Stimulated activated CD8-positive, alpha-beta memory T cell treated with anti-CD3 and anti-CD28 coated beads, Interleukin-4, amount 100 ng/mL, for 48 hours (primary cell): ENCODE data around the gene EYS.
"Not testable (repeated sequence)": the region's sequence is repeated elsewhere in the genome, so short reads cannot be mapped to it uniquely, and the experiment has no call there.

ENCODE experiments used
- DNase-seq: peaks from one replicate; pipeline ENCODE4 v3.0.0-alpha.2; 2020

Gene EYS

DNA sequence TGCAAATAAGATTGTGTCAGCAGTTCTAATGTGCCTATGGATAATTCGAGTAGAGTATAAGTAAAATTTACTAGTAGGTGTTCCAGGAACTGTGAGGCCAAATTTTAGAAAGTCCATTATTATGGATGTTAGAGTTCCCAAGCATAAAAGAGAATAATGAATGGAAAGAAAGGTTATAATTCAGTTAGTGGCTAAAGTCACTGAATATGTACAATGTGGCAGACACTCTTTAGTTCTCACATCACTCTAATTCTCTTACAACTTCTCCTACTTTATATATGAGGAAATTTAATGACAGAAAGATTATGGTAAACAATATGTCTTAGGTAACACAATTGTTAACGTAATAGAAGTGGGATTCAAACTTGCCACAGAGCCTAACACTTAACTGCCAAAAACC, 75.3 kb downstream of the EYS start:
- DNase-seq, result no peak

DNA sequence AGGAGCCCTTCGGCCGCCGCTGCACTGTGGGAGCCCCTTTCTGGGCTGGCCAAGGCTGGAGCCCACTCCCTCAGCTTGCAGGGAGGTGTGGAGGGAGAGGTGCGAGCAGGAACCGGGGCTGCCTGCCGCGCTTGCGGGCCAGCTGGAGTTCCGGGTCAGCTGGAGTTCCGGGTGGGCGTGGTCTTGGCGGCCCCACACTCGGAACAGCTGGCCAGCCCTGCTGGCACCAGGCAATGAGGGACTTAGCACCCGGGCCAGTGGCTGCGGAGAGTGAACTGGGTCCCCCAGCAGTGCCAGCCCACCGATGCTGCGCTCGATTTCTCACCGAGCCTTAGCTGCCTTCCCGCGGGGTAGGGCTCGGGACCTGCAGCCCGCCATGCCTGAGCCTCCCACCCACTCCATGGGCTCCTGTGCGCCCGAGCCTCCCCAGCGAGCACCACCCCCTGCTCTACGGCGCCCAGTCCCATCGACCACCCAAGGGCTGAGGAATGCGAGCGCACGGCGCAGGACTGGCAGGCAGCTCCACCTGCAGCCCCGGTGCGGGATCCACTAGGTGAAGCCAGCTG, 79.5 kb downstream of the EYS start:
- DNase-seq, result not testable (repeated sequence)

DNA sequence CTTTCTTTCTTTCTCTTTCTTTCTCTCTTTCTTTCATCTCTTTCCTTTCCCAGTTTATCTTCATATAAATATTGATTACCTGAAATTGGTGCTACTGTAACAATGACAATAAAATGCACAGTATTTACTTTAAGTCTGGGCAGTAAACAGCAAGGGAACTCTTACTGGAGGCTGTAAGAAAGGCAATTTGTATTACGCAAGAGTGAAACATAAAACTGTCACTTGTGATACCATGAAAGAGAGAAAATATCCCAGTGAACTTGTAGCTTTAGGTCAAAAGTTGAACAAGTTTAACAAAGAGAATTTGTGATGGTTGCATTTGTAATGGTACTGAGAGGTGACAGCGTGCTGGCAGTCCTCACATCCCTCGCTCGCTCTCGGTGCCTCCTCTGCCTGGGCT, 80.0 kb downstream of the EYS start:
- no peak for DNase-seq

DNA sequence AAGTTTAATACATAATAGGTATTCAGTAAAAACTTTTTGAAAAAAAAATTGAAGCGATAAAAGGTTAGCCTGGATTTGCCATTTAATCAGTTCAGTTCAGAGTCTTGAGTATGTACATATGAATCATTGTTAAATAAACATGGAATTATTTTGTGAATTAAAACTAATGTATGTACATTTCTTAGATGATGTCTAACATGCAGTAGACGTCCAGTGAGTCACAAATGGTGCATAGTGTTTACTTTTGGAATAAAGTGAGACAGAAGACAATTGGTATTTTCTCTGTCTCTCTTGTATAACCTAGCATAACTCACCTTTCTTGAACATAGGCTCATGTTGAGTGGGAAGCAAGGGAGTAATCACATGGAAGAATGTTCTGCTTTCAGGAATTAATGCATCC, 83.5 kb downstream of the EYS start:
- DNase-seq, result no peak

DNA sequence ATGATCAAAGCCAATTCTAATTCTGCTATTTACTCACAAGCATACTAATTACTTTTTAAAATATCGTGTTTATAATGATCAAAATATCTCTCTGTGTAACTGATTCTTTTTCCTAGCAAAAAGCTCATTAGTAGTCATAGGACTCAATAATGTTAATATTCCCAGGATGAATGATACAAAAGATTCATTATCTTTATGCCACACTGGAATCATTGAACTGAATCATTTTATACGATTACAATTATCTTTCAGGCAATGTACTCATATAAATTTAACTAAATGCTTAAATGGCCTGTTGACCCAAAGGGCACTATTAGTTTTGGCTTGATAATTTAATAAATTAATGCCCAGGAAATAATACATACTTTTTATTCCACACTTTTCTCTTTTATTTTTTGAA, 96.3 kb downstream of the EYS start:
- no peak for DNase-seq

DNA sequence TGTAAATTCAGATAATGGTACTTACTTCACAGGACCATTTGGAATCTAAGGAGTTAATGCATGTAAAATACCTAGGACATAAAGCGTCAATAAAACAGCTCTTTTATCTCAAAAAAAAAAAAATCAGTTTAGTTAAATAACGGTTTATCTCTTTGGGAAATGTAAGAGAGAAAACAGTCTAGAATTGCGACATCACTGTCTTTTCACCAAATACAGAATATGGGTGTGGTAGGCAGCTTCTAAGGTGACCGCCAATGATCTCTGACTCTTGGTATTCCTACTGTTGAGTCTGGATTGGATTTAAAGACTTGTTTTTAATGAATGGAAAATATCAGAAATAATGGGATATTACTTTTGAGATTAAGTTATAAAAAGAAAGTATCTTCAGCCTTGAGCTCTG, 111.5 kb downstream of the EYS start:
- DNase-seq, result no peak

DNA sequence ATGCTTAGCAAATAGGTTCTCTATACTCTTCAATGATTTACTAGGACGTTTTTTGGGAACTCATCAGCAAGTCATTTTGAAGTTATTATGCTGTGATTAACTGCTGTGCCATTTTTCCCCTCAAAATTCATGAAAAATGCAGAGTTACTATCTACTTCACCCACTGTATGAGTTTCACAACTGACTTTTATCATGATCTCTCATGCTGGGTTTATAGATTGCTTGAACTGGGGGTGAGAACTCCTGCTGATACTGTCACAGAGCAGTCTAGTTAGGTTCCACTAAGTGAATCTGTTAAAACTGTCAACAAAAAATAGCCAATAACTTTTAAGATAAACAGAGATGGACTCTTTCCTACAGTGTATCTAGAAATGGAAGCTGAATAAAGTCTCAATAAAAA, 136.7 kb downstream of the EYS start:
- no peak for DNase-seq

DNA sequence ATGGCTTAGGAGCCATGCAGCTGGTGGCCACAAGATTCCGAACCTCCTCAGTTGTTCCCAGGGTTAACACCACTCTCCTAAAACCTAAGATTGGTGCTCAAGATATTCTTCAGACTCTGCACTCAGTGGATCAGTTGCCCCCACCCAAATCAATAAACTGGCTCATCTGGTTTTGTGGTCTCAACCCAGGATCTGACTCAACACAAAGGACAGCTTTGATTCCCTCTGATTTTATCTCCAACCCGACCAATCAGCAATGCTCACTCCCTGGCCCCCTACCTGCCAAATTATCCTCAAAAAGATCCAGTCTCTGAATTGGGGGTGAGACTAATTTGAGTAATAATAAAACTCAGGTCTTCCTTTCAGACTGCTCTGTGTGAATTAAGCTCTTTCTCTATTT, 137.5 kb downstream of the EYS start:
- DNase-seq, result no peak

DNA sequence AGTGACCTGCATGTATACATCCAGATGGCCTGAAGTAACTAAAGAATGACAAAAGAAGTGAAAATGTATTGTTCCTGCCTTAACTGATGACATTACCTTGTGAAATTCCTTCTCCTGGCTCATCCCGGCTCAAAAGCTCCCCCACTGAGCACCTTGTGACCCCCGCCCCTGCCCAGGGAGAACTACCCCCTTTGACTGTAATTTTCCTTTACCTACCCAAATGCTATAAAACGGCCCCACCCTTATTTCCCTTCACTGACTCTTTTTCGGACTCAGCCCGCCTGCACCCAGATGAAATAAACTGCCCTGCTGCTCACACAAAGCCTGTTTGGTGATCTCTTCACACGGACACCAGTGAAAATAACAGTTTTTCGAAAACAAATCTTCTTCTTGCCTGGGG, 138.0 kb downstream of the EYS start:
- not testable (repeated sequence) for DNase-seq

DNA sequence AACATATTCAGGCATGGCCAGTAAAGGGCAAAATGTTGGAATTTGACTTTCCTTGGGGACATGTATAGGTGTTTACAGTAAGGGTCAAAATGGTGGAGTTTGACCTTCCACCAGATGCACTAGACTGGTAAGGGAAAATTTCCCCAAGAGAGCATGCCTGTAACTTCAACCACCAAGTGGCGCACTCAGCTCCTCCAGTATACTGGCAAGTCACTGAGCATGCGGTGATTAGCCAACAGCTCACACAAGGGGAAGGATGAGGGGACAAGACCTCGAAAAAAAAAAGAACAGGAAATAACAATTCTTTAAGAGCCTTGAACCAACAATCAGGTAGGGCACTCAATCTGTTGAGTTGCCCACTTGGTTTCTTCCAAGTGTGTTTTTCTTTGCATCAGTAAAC, 140.9 kb downstream of the EYS start:
- DNase-seq, result no peak

DNA sequence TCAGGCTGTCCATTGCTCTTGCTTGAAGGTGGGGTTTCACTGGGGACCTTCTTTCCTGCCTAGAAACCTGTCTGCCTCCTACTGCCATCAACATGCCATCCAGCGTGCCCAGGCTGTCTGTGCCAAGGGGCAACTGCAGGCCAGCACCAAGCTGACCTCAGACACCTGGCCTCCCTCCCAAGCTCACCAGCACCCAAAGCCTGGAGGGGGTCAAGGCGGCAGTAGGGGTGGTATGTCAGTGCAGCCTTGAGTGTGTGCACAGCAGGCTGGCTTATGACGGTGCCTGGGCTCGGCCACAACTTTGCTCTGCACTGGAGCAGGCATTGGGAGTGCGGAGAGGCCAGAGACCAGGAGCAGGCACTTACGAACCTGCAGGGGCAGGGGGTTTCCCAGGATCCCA, 149.0 kb downstream of the EYS start:
- DNase-seq, result no peak

DNA sequence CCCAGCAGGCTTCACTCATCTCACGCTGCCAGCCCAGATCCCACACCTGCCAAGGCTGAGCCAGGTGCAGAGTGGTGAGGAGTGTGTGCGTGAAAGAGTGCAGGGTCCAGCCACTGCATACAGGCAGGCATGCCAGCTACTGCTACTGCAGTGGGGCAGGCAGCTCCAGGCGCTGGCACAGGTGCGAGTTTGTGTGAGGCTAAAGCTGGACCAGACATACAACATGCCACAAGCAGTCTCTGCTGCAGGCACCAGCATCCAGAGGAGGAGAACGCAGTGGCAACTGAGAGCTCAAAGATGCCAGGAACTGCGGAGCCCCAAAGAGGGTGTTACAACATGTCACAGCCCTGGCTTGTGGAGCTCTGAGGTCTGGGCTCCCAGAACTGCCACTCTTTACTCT, 149.8 kb downstream of the EYS start:
- no peak for DNase-seq

DNA sequence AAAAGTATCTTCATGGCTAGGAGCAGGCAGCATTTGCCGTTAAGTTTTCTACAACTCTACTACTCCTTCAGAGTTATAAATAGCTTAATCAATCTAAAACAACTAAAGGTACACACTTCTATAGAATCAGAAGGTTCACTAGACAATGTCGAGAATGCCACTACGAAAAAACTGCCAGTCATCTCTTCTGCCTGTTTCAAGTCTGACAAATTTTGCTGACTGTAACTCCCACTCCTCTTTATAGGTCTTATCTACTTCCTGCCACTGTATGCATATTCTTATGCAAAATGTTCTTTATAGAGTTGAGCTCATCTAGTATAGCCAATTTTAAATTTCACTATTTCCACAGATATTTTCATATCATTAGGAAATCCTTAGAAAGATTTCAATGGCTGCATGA, 160.1 kb downstream of the EYS start:
- no peak for DNase-seq

DNA sequence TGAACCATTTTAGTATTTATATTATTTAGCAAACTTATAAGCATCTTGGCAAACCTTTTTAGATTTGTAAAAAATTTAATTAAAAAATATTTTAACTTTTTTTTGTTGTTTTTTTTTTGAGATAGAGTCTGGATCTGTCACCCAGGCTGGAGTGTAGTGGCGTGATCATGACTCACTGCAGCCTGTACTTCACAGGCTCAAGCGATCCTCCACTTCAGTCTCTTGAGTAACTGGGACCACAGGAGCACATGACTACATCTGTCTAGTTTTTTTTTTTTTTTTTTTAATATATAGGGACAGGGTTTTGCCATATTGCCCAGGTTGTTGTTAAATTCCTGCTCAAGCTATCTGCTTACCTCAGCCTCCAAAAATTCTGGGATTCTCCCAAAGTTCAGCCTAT, 161.1 kb downstream of the EYS start:
- DNase-seq, result no peak

DNA sequence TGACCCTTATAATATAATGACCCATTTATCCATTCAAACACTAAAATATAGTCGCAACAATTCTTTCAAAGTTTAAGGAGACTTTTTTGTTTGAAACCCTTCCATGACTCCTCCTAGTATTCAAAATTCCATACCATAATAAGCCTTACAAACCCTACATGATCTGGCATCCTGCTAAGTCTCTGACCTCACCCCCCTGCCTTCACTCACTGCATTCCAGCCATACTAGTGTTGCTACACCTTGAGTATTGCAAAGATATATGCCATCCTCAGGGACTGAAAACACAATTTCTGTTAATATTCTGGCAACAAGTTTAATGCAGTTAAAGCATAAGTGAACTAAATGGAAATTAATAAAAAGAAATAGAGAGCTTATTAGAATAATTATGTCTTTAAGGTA, 168.4 kb downstream of the EYS start:
- no peak for DNase-seq

DNA sequence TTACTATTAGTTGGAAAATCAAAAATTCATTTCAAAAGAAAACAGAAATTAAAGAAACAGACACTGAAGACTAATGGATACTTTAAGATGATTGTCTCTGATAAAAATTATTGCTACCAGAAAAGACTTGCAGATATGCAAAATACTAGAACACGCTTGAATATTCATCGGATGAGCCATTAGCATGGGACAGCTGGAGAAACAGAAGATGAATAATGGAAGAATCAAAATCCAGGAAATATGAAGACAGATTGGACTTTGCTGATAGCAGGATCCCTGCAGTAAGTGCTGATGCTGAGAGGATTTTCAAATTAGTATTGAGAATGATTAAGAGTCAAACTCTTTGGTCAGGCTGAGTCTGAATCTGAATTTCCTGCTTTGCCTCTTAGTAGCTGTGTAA, 169.4 kb downstream of the EYS start:
- no peak for DNase-seq

DNA sequence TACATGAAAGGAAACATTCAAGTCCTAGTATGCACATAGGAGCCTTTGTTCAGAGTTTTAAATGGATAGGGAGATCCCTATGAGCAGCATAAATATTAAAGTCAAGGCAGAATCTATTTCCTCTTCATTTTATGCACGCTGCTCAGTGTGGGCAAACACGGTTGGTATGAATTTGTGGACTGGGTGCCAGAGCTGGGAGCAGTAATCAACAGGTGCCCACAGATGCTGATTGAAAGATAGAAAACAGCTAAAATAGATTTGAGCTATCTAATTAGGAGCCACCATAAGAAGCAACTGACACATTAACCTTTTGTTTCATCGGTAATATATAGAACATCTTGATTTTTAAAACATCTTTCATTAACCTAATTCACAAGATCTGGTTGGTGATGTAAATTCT, 175.5 kb downstream of the EYS start:
- DNase-seq, result no peak

DNA sequence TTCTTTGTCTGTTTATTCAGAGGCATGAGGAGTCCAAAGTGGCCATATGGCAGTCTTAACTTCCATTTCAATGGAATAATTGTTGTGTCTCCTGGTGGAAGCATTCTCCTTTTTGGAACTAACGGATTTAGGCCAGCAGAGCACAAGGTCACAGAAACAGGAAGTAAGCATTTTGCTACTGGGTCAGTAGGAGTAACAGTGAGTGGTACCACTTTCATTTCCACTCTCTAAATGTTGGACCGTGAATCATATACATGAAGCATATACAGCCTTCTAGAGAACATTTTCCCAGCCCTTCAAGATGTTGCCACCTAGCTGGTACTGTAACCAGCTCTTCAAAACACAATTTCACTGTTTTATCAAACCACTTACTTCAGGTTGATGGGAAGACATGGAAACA, 182.8 kb downstream of the EYS start:
- no peak for DNase-seq

DNA sequence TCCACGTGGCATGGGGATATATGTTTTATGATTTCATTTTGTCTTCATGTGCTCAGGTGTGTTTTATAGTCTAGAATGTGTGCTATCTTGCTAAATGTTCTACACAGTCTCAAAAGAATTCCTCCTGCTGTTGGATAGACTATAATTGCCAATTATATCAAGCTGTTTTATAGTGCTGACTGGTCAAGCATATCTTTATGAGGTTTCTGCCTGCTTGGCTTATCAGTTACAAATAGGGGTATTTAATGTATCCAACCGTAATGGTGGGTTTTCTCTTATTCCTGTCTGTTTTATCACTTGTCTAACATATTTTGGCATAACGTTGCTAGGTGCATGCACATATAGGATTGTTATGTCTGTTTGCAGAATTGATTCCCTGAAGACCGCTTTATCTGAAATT, 201.3 kb downstream of the EYS start:
- DNase-seq, result no peak

DNA sequence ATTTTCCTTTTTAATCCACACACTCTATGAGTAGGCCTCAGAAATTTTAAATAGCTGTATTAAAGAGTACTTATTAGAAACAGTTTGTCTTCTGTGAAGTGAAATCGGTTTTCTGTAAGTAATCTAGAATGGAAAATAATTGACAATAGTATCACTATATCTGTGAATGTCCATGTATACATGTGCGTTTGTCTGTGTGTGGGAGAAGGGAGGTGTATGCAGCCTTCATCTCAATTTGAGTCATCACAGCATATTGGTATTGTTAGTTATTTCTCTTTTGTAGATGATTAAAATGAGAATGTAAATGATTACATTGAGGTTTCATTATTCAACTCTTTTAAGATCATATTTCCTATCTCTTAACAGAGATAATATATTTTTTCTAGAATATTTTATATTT, 206.0 kb downstream of the EYS start:
- no peak for DNase-seq

DNA sequence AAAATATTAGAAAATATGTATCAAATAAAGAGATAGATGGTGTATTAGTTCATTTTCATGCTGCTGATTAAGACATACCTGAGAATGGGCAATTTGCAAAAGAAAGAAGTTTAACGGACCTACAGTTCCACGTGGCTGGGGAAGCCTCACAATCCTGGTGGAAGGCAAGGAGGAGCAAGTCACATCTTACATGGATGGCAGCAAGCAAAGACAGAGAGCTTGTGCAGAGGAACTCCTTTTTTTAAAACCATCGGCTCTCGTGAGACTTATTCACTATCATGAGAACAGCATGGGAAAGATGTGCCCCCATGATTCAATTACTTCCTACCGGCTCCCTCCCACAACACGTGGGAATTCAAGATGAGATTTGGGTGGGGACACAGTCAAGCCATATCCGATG, 223.4 kb downstream of the EYS start:
- not testable (repeated sequence) for DNase-seq

DNA sequence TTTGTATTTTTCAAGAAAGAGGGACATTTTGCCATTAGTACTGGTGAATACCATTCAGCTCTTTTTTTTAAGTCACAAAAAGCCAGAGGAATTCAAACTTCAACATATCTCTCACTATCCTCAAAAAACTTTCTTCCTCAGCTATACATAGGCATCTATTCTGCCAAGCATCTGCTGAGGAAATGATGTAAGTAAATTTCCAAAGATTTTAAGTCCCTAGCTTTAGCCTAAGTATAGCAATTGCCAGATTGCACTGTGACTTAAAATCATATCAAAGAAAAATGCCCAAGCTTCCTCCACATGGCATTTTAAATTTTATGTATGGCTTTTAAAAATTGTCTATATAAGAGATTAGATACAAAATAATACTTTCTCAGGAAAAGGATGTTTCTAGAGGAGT, 237.4 kb downstream of the EYS start:
- DNase-seq, result no peak

DNA sequence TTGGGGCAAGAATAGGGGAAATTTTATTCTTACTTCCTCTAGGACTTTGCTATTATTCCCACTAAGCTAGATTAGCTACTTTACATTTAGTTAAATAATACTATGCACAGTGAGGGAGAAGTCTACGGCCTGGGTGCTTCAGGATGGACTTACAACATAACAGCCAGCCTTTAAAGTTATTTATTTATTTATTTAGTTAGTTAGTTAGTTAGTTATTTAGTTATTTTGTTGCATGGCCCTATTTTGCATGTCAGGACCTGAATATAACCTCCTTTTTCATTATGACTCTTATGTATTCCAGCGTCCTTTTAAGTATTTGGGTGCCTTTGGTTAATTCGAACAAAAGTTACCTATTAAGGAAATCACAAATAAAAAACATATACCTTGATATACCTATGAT, 238.7 kb downstream of the EYS start:
- DNase-seq, result no peak

DNA sequence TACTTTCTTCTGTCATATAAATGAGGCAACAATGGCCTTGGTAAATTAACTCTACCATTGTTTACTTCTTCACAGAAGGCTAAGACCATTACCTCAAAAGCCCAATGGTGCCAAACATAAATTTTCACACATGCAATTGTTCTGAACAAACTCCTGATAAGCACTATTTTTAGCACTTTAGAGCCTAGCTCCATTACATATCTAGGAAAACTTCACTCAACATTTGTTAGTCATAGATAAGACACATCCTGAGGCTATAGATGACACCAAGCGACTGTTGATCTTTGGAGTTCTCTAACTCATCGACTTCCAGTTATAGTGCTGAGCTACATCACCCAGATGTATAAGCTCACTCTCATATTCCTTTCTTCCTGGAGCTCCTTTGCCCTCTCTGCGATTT, 245.9 kb downstream of the EYS start:
- DNase-seq, result no peak

DNA sequence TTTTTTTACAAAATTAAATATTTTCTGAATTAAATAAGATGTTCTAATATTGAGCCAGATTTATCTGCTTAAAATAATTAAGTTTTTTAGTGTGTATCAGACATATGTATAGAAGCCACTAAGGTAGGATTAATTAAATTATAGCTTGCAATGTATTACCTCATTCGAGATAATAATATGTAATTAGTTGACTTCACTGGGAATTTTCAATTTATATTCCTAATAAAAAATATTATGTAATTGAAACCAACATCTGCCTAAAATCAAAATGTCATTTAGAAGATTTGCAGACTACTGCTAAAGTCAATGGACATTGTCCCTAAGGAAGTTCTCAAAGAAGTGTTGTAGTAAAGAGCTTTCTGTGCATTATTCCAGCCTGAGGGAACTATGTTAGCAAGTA, 254.7 kb downstream of the EYS start:
- no peak for DNase-seq

DNA sequence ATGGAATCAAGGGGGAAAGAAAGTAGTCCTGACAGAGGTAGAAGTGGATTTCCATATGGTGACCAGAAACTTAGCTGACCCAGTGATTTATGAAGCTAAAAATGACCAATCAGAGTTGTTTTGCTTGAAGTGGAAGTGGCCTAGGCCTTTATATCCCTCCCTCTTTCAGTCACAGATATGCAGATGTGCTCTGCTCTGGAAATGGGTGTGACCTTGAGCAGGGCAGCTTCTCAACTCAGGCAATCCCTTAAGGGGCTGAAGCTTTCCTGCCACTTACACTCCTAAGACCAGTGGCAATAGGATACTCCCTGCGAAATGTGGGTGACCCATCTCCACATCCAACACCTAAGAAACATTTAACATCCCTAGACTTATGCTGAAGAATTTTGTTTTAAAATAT, 256.6 kb downstream of the EYS start:
- no peak for DNase-seq
